Kidney epithelial cell (primary cell): Measurements from ENCODE around the gene C2CD4C. TPM values are rescaled to one million over a fixed set of nuclear protein-coding genes. Genes with fewer than 3 reads are reported as not detected.
"Not testable (repeated sequence)": the region's sequence is repeated elsewhere in the genome, so short reads cannot be mapped to it uniquely, and the experiment has no call there.

Experiments
- DNase-seq: peaks from one replicate; pipeline ENCODE4 v3.0.0-alpha.2; 2010; ENCODE audit warnings: low read depth
- H3K27me3 ChIP-seq: 2 replicates; pipeline ENCODE4 v1.6.0; 2011; ENCODE audit warnings: low read length; ENCODE audit not compliant: control insufficient read depth, insufficient read depth
- H3K36me3 ChIP-seq: 2 replicates; pipeline ENCODE4 v1.5.1; 2011; ENCODE audit warnings: low read length; ENCODE audit not compliant: control insufficient read depth, insufficient read depth
- H3K4me3 ChIP-seq: 2 replicates; pipeline ENCODE4 v1.5.1; 2011; ENCODE audit warnings: low read depth, mild to moderate bottlenecking, control low read depth, low read length
- CTCF ChIP-seq: IDR thresholded peaks from 2 replicates; pipeline ENCODE4 v1.5.1; 2011; ENCODE audit warnings: mild to moderate bottlenecking, moderate library complexity, low read length, control low read depth, inconsistent platforms; ENCODE audit not compliant: insufficient read depth, poor library complexity, severe bottlenecking
- total RNA-seq: library from RNA; depleted of rRNA; stranded (reverse); fragments of >200 nt; gene quantifications from 2 replicates; pipeline ENCODE4 v1.2.3, GENCODE V29; 2015

Gene C2CD4C
- total RNA-seq, 1 donor from 2014 or later, result not detected

- no peaks in the 10 kb centered on the region for H3K36me3 ChIP-seq
- no peak for DNase-seq
- TF ChIP-seq CTCF, result no peak
These were observed 46.2 kb upstream of the C2CD4C start for GRCh38 chr19:455031-455705.

DNA sequence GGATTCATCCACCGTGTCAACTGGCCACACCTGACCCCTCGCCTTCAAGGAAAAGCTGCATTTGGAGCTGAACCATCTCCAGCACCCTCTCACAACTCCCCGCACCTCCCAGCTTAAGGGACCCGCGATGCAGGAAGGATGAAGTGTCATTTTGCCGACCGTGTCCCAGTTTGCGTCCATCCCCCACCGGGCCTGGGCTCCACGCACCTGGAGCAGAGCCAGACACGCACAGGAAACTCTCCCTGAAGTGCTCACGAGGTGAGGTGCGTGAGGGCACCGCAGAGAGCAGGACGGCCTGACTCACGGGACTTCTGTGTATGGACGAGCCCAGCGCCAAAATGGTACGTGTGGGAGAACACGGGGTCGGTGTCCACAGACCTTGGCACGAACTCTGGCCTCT, 44.7 kb upstream of the C2CD4C start:
- no peaks in the 10 kb centered on the region for H3K36me3 ChIP-seq
- TF ChIP-seq CTCF, result no peak
- DNase-seq, result no peak

More at GRCh38 chr19:455031-455705, 46.2 kb upstream of the C2CD4C start:
- no peak overlapping the region for H3K4me3 ChIP-seq
- peaks cover 8% of the 10 kb centered on the region for H3K27me3 ChIP-seq

GRCh38 chr19:452829-453228, 43.9 kb upstream of the C2CD4C start:
- Histone ChIP-seq H3K36me3 (no peaks in the 10 kb centered on the region), H3K27me3 (peaks cover 8% of the 10 kb centered on the region), H3K4me3 (no peak overlapping the region)
- no peak for DNase-seq
- no peak for TF ChIP-seq CTCF

More for the DNA sequence above, 44.7 kb upstream of the C2CD4C start:
- Histone ChIP-seq H3K27me3 (peaks cover under 1% of the 10 kb centered on the region), H3K4me3 (no peak overlapping the region)

DNA sequence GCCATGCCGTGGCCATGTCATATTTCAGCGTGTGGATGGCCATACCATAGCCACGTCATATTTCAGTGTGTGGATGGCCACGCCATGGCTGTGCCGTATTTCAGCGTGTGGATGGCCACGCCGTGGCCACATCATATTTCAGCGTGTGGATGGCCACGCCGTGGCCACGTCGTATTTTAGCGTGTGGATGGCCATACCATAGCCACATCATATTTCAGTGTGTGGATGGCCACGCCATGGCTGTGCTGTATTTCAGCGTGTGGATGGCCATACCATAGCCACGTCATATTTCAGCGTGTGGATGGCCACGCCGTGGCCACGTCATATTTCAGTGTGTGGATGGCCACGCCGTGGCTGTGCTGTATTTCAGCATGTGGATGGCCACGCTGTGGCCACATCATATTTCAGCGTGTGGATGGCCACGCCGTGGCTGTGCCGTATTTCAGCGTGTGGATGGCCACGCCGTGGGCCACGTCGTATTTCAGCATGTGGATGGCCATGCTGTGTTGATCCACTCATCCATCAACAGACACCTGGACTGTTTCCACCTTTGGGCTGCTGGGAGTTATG, 42.0 kb upstream of the C2CD4C start:
- DNase-seq, H3K36me3 ChIP-seq, H3K27me3 ChIP-seq, H3K4me3 ChIP-seq: not testable (repeated sequence)

DNA sequence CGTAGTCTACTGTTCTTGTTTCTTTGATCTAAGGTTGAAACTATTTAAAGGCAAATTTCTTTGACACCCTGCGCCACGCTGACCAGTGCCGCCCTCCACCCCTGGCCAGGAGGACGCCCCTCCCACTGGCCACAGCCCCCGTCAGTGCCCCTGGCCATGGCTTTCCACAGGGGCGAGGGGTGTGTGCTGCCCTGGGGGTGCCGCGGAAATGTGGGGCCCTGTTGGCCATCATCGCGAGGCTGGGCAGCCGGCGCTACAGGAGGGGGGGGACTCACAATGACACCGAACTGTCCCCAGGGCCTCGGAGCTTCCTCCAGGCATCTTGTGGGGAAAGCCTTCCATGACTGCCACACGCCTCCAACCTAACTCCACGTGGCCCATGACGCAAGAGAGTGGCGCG, 41.0 kb upstream of the C2CD4C start:
- Histone ChIP-seq H3K4me3 (no peak overlapping the region), H3K27me3 (peaks cover 10% of the 10 kb centered on the region), H3K36me3 (no peaks in the 10 kb centered on the region)
- no peak for TF ChIP-seq CTCF
- no peak for DNase-seq

DNA sequence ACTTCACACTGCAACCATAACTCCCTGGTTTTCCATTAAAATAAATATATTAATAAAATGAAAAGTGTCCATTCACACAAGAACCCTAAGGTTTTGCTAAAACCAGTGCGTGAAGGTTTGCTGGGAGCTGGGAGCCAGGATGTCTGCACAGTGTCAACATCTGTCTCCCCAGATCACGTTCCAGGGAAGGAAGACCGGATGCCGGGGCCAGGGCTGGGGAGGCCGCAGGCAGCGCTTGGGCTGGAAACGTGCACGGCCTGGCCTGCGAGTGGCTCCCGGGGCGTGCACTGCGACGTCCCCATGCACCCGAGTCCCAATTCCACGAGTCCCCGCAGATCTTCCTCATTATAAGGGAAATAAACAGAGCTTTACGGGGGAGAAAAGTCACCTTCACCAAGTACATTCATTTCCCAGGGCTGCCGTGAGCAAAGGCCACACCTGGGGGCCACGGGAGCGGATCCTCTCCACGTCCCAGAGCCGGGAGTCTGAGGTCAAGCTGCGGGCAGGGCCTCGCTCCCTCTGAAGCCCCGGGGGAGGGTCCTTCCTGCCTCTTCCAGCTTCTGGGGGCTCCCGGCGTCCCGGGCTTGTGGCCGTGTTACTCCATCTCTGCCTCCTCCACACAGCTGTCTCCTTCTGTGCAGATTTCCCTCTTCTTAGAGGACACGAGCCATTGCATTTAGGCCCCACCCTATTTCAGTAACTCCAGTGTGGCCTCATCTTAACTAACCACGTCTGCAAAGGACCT, 39.0 kb upstream of the C2CD4C start:
- no peak for TF ChIP-seq CTCF
- DNase-seq, result no peak
- H3K27me3 ChIP-seq, result peaks cover 10% of the 10 kb centered on the region
- H3K4me3 ChIP-seq, result no peak overlapping the region
- H3K36me3 ChIP-seq, result no peaks in the 10 kb centered on the region
